Ovary (tissue), 9 donors: ENCODE data around the gene DOCK1. TPM values are rescaled to one million over a fixed set of nuclear protein-coding genes. Genes with fewer than 3 reads are reported as not detected.

Experiments used
- DNase-seq, 5 donors: peaks; one replicate each; pipeline ENCODE4 v3.0.0-alpha.2; 2019 to 2020
- H3K27ac ChIP-seq, 2 donors: fragments of 200-600 bp; one replicate each; pipeline versions ENCODE4 v1.5.1 to v1.8.0; 2019 to 2022
- H3K27me3 ChIP-seq: fragments of 200-600 bp; one replicate; pipeline ENCODE4 v1.8.0; 2022
- H3K36me3 ChIP-seq: fragments of 200-600 bp; sonication (generic); one replicate; pipeline ENCODE4 v1.5.1; 2019
- H3K4me1 ChIP-seq: one replicate; pipeline ENCODE4 v1.8.1; 2013; ENCODE audit warnings: mild to moderate bottlenecking, moderate library complexity; ENCODE audit not compliant: insufficient read depth
- H3K4me3 ChIP-seq: fragments of 200-600 bp; sonication (generic); one replicate; pipeline ENCODE4 v1.5.1; 2017
- H3K9me3 ChIP-seq, 2 donors: fragments of 200-600 bp in 1 of 2; sonication (generic) in 1 of 2; one replicate each; pipeline versions ENCODE4 v1.5.1 to v1.8.1; 2013 to 2019; ENCODE audit warnings: mild to moderate bottlenecking in 1 of 2, moderate library complexity in 1 of 2
- CTCF ChIP-seq, 3 donors: fragments of 450-650 bp in 2 of 3; fragments of 200-600 bp in 1 of 3; IDR thresholded peaks; one replicate each; pipeline versions ENCODE4 v1.5.1 to v1.8.0; 2016 to 2022; ENCODE audit warnings: antibody characterized with exemption in 3 of 3, mild to moderate bottlenecking in 1 of 3
- EP300 ChIP-seq: sonication (generic); formaldehyde crosslinking; IDR thresholded peaks from one replicate; pipeline ENCODE4 v1.6.1; 2017; ENCODE audit warnings: antibody characterized with exemption
- POLR2A ChIP-seq: fragments of 450-650 bp; IDR thresholded peaks from one replicate; pipeline ENCODE4 v1.6.1; 2017; ENCODE audit warnings: antibody characterized with exemption, mild to moderate bottlenecking, moderate library complexity
- WGBS, 3 donors: extraction: QIAGEN DNeasy Blood & Tissue Kit in 1 of 3; methylation state at CpG; one replicate each; pipeline versions ENCODE4 v1.1.5 to v1.1.7; 2013 to 2017; 5-methylcytosine and 5-hydroxymethylcytosine counted together
- intact Hi-C, 4 donors: fragments of 100-400 bp; cut with DNase I; formaldehyde crosslinking; loops; one replicate each; pipeline versions ENCODE4 v1.11.0 to v1.15.1; 2022 to 2023
- polyA plus RNA-seq, 2 donors: library from polyadenylated mRNA; stranded (reverse); fragments of 200-250 nt in 1 of 2; fragments of 350-450 nt in 1 of 2; fragmentation: Illumina TruSeq in 1 of 2; extraction: RNeasy Lipid Tissue Mini Kit (QIAGEN cat#74804) in 1 of 2; gene quantifications; one replicate each; pipeline ENCODE4 v1.2.3, GENCODE V29; 2013 to 2014
- total RNA-seq, 7 donors: library from RNA; depleted of rRNA in 2 of 7; stranded (reverse); fragments of >200 nt in 2 of 7; fragmentation: NEBNext Ultra II Directional in 3 of 7; extraction: Animal tissue kit (Norgen Biotek cat#: 25700) in 3 of 7; gene quantifications; one replicate each; pipeline versions ENCODE4 v1.1.0 to v1.2.4, GENCODE V29; 2016 to 2023
- donor health status: DM: no; HTN: no; CAD: no; lungs with moderate emphysema.
- donor health status: DM: no; HTN: no; CAD: no.
- donor health status: Bipolar disorder and iron deficiency.
- donor health status: DM: yes; HTN: yes; CAD: no.
- donor health status: DM: no; HTN: no; CAD: no.
- donor health status: DM: yes; HTN: yes; CAD: no.

Gene DOCK1
- total and polyA plus RNA-seq, 9 donors = 24.7 to 68.3 (median 51.1) TPM

GRCh38 chr10:127125331-127125730 is 220.1 kb downstream of the DOCK1 start:
- no peaks in the 10 kb centered on the region for H3K9me3 ChIP-seq
- no peaks in the 10 kb centered on the region for H3K4me1 ChIP-seq
- H3K27me3 ChIP-seq = no peaks in the 10 kb centered on the region
- TF ChIP-seq POLR2A = no peak
- TF ChIP-seq EP300 = no peak
- TF ChIP-seq CTCF (IDR thresholded peaks at IDR 0.05) = no peak
- DNase-seq = no peak
- intact Hi-C loops = no loop called here
- no peak overlapping the region for H3K4me3 ChIP-seq
- no peaks in the 10 kb centered on the region for H3K36me3 ChIP-seq
- 86 to 88% (median 87%) methylated on average over 9 of the region's 9 CpGs for WGBS, 3 donors
- no peak overlapping the region for H3K27ac ChIP-seq

GRCh38 chr10:127127822-127128221 is 222.6 kb downstream of the DOCK1 start:
- DNase-seq = no peak
- intact Hi-C loops = no loop called here
- no peak overlapping the region for H3K27ac ChIP-seq
- no peak overlapping the region for H3K4me3 ChIP-seq
- 86 to 94% (median 93%) methylated on average over 1 of the region's 1 CpG for WGBS, 3 donors
- H3K27me3 ChIP-seq = no peaks in the 10 kb centered on the region
- H3K36me3 ChIP-seq = no peaks in the 10 kb centered on the region
- TF ChIP-seq CTCF (IDR thresholded peaks at IDR 0.05) (no peak), EP300 (no peak), POLR2A (no peak)
- peaks cover 1% of the 10 kb centered on the region for H3K4me1 ChIP-seq
- no peaks in the 10 kb centered on the region for H3K9me3 ChIP-seq

- WGBS, 3 donors = 97 to 99% (median 97%) methylated on average over 5 of the region's 5 CpGs
- Histone ChIP-seq H3K27me3 (no peaks in the 10 kb centered on the region), H3K9me3 (no peaks in the 10 kb centered on the region), H3K36me3 (no peaks in the 10 kb centered on the region), H3K27ac (no peak overlapping the region), H3K4me3 (no peak overlapping the region), H3K4me1 (peaks cover 1% of the 10 kb centered on the region)
- DNase-seq = no peak
- TF ChIP-seq CTCF (IDR thresholded peaks at IDR 0.05) (no peak), POLR2A (no peak), EP300 (no peak)
- intact Hi-C loops = no loop called here
Measured at GRCh38 chr10:127129104-127129503, 223.9 kb downstream of the DOCK1 start.

GRCh38 chr10:127132451-127132850 is 227.2 kb downstream of the DOCK1 start:
- H3K36me3 ChIP-seq = no peaks in the 10 kb centered on the region
- TF ChIP-seq POLR2A (no peak), EP300 (no peak), CTCF (IDR thresholded peaks at IDR 0.05) (no peak)
- 92 to 96% (median 93%) methylated on average over 7 of the region's 7 CpGs for WGBS, 3 donors
- peaks cover 1% of the 10 kb centered on the region for H3K4me1 ChIP-seq
- no peak overlapping the region for H3K4me3 ChIP-seq
- H3K9me3 ChIP-seq = no peaks in the 10 kb centered on the region
- intact Hi-C loops = no loop called here
- no peak overlapping the region for H3K27ac ChIP-seq
- DNase-seq = no peak
- H3K27me3 ChIP-seq = no peaks in the 10 kb centered on the region

- H3K36me3 ChIP-seq = no peaks in the 10 kb centered on the region
Measured at GRCh38 chr10:127133225-127133624, 228.0 kb downstream of the DOCK1 start.

More at GRCh38 chr10:127133225-127133624, 228.0 kb downstream of the DOCK1 start:
- intact Hi-C loops = no loop called here
- 70 to 89% (median 74%) methylated on average over 1 of the region's 1 CpG for WGBS, 3 donors
- Histone ChIP-seq H3K4me1 (peaks cover 1% of the 10 kb centered on the region), H3K9me3 (no peaks in the 10 kb centered on the region), H3K4me3 (no peak overlapping the region), H3K27me3 (no peaks in the 10 kb centered on the region), H3K27ac (no peak overlapping the region)
- TF ChIP-seq EP300 (no peak), POLR2A (no peak), CTCF (IDR thresholded peaks at IDR 0.05) (no peak)
- no peak for DNase-seq
